Suprapubic skin (tissue), 4 donors: Measurements from ENCODE around the gene AGRP.

Source experiments
- CTCF ChIP-seq, 2 donors: fragments of 200-600 bp in 1 of 2; fragments of 450-650 bp in 1 of 2; sonication (generic) in 1 of 2; IDR thresholded peaks; one replicate each; pipeline ENCODE4 v1.5.1; 2016 to 2019; ENCODE audit warnings: antibody characterized with exemption in 2 of 2, mild to moderate bottlenecking in 1 of 2, moderate library complexity in 1 of 2
- POLR2A ChIP-seq, 2 donors: fragments of 450-650 bp; IDR thresholded peaks; one replicate each; pipeline ENCODE4 v1.6.1; 2017; ENCODE audit warnings: antibody characterized with exemption in 2 of 2, mild to moderate bottlenecking in 2 of 2, moderate library complexity in 2 of 2
- POLR2AphosphoS5 ChIP-seq, 3 donors: sonication (generic); formaldehyde crosslinking; IDR thresholded peaks; one replicate each; pipeline ENCODE4 v1.6.1; 2017; ENCODE audit warnings: antibody characterized with exemption in 3 of 3

- TF ChIP-seq CTCF (IDR thresholded peaks at IDR 0.05) (no peak), POLR2AphosphoS5 (IDR thresholded peaks at IDR 0.05) (no peak), POLR2A (IDR thresholded peaks at IDR 0.05) (no peak)
These were observed 8.5 kb downstream of the AGRP start for GRCh38 chr16:67474551-67475455.
